HepG2 (cell line): ENCODE measurements around the gene MFNG. TPM values are rescaled to one million over a fixed set of nuclear protein-coding genes. Genes with fewer than 3 reads are reported as not detected.
A peak's percentile ranks its signal among the peaks of the same experiment; 100 is the strongest.

Source experiments
- FOXK1 ChIP-seq: sonication (generic); formaldehyde crosslinking; IDR thresholded peaks from 2 replicates; pipeline ENCODE4 v1.4.0; 2020; ENCODE audit warnings: low read depth, missing genetic modification reagents, borderline replicate concordance
- HNF4G ChIP-seq, 2 experiments: sonication (generic) in 1 of 2; formaldehyde crosslinking in 1 of 2; IDR thresholded peaks; 2 replicates each; pipeline versions ENCODE4 v1.4.0 to v1.6.1; 2011 to 2020; ENCODE audit warnings: borderline replicate concordance in 2 of 2, low read depth in 2 of 2, mild to moderate bottlenecking in 2 of 2, low read length in 1 of 2, missing genetic modification reagents in 1 of 2, moderate library complexity in 1 of 2
- JUNB ChIP-seq: sonication (generic); formaldehyde crosslinking; IDR thresholded peaks from 2 replicates; pipeline ENCODE4 v1.8.0; 2022; ENCODE audit warnings: missing genetic modification reagents, mild to moderate bottlenecking, borderline replicate concordance
- PHF5A ChIP-seq: IDR thresholded peaks from one replicate; pipeline ENCODE4 v1.6.1; 2018; ENCODE audit warnings: low read depth, missing genetic modification reagents; ENCODE audit not compliant: unreplicated experiment
- PRMT3 ChIP-seq: sonication (generic); formaldehyde crosslinking; IDR thresholded peaks from 2 replicates; pipeline ENCODE4 v1.8.1; 2022; ENCODE audit warnings: low read depth, mild to moderate bottlenecking, moderate library complexity, missing genetic modification reagents, borderline replicate concordance
- RBFOX2 ChIP-seq: fragments of 200-400 bp; formaldehyde crosslinking; IDR thresholded peaks from 2 replicates; pipeline ENCODE4 v1.6.1; 2017; ENCODE audit warnings: low read depth, mild to moderate bottlenecking, low read length
- RELA ChIP-seq: sonication (generic); formaldehyde crosslinking; IDR thresholded peaks from 2 replicates; pipeline ENCODE4 v1.4.0; 2020; ENCODE audit warnings: missing genetic modification reagents
- RFXAP ChIP-seq: sonication (generic); formaldehyde crosslinking; IDR thresholded peaks from 2 replicates; pipeline ENCODE4 v1.4.0; 2020; ENCODE audit warnings: missing genetic modification reagents, borderline replicate concordance
- TAF1 ChIP-seq: sonication (generic); formaldehyde crosslinking; IDR thresholded peaks from 2 replicates; pipeline ENCODE4 v1.4.0; 2020; ENCODE audit warnings: missing genetic modification reagents
- WIZ ChIP-seq: sonication (generic); formaldehyde crosslinking; IDR thresholded peaks from 2 replicates; pipeline ENCODE4 v1.5.1; 2020; ENCODE audit warnings: mild to moderate bottlenecking, missing genetic modification reagents
- ZKSCAN1 ChIP-seq: fragments of 150-350 bp; IDR thresholded peaks from 2 replicates; pipeline ENCODE4 v1.6.1; 2014; ENCODE audit warnings: low read length
- ZSCAN25 ChIP-seq: sonication (generic); formaldehyde crosslinking; IDR thresholded peaks from 2 replicates; pipeline ENCODE4 v1.8.0; 2022; ENCODE audit warnings: mild to moderate bottlenecking, missing genetic modification reagents
- polyA plus RNA-seq, 8 experiments: library from polyadenylated mRNA; depleted of rRNA in 3 of 8; stranded (reverse) in 7 of 8; unstranded in 1 of 8; fragments of >200 nt; fragmentation: Illumina TruSeq in 4 of 8; extraction: Trizol in 4 of 8; gene quantifications; 2 replicates each; pipeline versions ENCODE4 v1.2.1 to v1.2.3, GENCODE V29; 2011 to 2016; ENCODE audit warnings: low read depth in 4 of 8, missing spikeins in 1 of 8, mixed read lengths in 1 of 8; ENCODE audit not compliant: insufficient read depth in 1 of 8
- total RNA-seq, 5 experiments: library from RNA; depleted of rRNA; stranded (reverse); fragments of >200 nt; fragmentation: Illumina TruSeq; extraction: Trizol; gene quantifications; 2 replicates each; pipeline ENCODE4 v1.2.3, GENCODE V29; 2016; ENCODE audit warnings: low read depth in 1 of 5
- TF ChIP-seq, protein P1 (sequence below): sonication (generic); formaldehyde crosslinking; IDR thresholded peaks from 2 replicates; pipeline ENCODE4 v1.8.1; 2023; ENCODE audit warnings: mild to moderate bottlenecking, missing genetic modification reagents, borderline replicate concordance
- TF ChIP-seq, protein P2 (sequence below): sonication (generic); formaldehyde crosslinking; IDR thresholded peaks from 2 replicates; pipeline ENCODE4 v1.5.0; 2020; ENCODE audit warnings: mild to moderate bottlenecking, missing genetic modification reagents, moderate library complexity
- TF ChIP-seq, protein P3 (sequence below): sonication (generic); formaldehyde crosslinking; IDR thresholded peaks from 2 replicates; pipeline ENCODE4 v1.5.0; 2020; ENCODE audit warnings: mild to moderate bottlenecking, missing genetic modification reagents, borderline replicate concordance
- TF ChIP-seq, protein P4 (sequence below): sonication (generic); formaldehyde crosslinking; IDR thresholded peaks from 2 replicates; pipeline ENCODE4 v1.5.0; 2020; ENCODE audit warnings: mild to moderate bottlenecking, missing genetic modification reagents
- TF ChIP-seq, protein P5 (sequence below): sonication (generic); formaldehyde crosslinking; IDR thresholded peaks from 2 replicates; pipeline ENCODE4 v1.8.0; 2022; ENCODE audit warnings: mild to moderate bottlenecking, missing genetic modification reagents, borderline replicate concordance
- TF ChIP-seq, protein P6 (sequence below): sonication (generic); formaldehyde crosslinking; IDR thresholded peaks from 2 replicates; pipeline ENCODE4 v1.4.0; 2020; ENCODE audit warnings: missing genetic modification reagents

The MFNG gene
- total and polyA plus RNA-seq, 2 of the 13 experiments (the other 11 are each of a cell fraction or from before 2014, with no cell fraction given) = 1.0 to 11.7 TPM

DNA sequence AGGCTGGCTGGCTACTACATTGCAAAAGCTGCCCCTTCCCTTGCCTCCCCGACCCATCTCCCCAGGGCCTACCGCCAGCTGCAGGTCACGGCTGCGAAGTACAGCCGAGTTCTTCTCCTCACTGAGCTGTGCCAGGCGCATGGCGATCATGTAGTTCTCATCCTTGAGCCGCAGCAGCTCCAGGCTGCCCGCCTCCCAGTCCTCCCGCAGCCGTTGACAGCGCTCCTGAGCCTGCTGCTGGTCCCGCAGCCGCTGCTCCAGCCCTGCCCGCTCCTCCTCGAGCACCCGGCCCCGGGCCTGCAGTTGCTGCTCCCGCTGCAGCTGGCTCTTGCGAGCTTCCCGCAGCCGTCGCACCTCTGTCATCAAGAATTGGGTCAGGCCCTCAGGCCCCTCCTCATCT is 29.7 kb upstream of the MFNG start (continued):
- TF ChIP-seq ZKSCAN1 (no peak), JUNB (CRISPR knock-in tag) (no peak), PRMT3 (CRISPR knock-in tag) (no peak), RBFOX2 (peak; percentile 55), HNF4G (IDR thresholded peaks at IDR 0.05; ENCODE audit: borderline replicate concordance, low read depth, low read length) (no peak), HNF4G (CRISPR knock-in tag; IDR thresholded peaks at IDR 0.05; ENCODE audit: borderline replicate concordance, low read depth) (no peak), RELA (CRISPR knock-in tag) (no peak), WIZ (CRISPR knock-in tag) (no peak), ZSCAN25 (CRISPR knock-in tag) (0 out of 2 replicates have a peak, but pooled peaks have one; percentile 19), TAF1 (CRISPR knock-in tag) (no peak), FOXK1 (no peak), RFXAP (no peak), PHF5A (CRISPR knock-in tag) (no peak)
- TF ChIP-seq, protein P1, sequence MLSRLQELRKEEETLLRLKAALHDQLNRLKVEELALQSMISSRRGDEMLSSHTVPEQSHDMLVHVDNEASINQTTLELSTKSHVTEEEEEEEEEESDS (CRISPR knock-in tag) = no peak
- TF ChIP-seq, protein P2, sequence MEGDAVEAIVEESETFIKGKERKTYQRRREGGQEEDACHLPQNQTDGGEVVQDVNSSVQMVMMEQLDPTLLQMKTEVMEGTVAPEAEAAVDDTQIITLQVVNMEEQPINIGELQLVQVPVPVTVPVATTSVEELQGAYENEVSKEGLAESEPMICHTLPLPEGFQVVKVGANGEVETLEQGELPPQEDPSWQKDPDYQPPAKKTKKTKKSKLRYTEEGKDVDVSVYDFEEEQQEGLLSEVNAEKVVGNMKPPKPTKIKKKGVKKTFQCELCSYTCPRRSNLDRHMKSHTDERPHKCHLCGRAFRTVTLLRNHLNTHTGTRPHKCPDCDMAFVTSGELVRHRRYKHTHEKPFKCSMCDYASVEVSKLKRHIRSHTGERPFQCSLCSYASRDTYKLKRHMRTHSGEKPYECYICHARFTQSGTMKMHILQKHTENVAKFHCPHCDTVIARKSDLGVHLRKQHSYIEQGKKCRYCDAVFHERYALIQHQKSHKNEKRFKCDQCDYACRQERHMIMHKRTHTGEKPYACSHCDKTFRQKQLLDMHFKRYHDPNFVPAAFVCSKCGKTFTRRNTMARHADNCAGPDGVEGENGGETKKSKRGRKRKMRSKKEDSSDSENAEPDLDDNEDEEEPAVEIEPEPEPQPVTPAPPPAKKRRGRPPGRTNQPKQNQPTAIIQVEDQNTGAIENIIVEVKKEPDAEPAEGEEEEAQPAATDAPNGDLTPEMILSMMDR (CRISPR knock-in tag) = no peak
- TF ChIP-seq, protein P3, sequence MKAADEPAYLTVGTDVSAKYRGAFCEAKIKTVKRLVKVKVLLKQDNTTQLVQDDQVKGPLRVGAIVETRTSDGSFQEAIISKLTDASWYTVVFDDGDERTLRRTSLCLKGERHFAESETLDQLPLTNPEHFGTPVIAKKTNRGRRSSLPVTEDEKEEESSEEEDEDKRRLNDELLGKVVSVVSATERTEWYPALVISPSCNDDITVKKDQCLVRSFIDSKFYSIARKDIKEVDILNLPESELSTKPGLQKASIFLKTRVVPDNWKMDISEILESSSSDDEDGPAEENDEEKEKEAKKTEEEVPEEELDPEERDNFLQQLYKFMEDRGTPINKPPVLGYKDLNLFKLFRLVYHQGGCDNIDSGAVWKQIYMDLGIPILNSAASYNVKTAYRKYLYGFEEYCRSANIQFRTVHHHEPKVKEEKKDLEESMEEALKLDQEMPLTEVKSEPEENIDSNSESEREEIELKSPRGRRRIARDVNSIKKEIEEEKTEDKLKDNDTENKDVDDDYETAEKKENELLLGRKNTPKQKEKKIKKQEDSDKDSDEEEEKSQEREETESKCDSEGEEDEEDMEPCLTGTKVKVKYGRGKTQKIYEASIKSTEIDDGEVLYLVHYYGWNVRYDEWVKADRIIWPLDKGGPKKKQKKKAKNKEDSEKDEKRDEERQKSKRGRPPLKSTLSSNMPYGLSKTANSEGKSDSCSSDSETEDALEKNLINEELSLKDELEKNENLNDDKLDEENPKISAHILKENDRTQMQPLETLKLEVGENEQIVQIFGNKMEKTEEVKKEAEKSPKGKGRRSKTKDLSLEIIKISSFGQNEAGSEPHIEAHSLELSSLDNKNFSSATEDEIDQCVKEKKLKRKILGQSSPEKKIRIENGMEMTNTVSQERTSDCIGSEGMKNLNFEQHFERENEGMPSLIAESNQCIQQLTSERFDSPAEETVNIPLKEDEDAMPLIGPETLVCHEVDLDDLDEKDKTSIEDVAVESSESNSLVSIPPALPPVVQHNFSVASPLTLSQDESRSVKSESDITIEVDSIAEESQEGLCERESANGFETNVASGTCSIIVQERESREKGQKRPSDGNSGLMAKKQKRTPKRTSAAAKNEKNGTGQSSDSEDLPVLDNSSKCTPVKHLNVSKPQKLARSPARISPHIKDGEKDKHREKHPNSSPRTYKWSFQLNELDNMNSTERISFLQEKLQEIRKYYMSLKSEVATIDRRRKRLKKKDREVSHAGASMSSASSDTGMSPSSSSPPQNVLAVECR (CRISPR knock-in tag) = 0 out of 2 replicates have a peak, but pooled peaks have one; percentile 34
- TF ChIP-seq, protein P4, sequence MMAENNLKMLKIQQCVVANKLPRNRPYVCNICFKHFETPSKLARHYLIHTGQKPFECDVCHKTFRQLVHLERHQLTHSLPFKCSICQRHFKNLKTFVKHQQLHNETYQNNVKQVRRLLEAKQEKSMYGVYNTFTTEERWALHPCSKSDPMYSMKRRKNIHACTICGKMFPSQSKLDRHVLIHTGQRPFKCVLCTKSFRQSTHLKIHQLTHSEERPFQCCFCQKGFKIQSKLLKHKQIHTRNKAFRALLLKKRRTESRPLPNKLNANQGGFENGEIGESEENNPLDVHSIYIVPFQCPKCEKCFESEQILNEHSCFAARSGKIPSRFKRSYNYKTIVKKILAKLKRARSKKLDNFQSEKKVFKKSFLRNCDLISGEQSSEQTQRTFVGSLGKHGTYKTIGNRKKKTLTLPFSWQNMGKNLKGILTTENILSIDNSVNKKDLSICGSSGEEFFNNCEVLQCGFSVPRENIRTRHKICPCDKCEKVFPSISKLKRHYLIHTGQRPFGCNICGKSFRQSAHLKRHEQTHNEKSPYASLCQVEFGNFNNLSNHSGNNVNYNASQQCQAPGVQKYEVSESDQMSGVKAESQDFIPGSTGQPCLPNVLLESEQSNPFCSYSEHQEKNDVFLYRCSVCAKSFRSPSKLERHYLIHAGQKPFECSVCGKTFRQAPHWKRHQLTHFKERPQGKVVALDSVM = no peak
- TF ChIP-seq, protein P5, sequence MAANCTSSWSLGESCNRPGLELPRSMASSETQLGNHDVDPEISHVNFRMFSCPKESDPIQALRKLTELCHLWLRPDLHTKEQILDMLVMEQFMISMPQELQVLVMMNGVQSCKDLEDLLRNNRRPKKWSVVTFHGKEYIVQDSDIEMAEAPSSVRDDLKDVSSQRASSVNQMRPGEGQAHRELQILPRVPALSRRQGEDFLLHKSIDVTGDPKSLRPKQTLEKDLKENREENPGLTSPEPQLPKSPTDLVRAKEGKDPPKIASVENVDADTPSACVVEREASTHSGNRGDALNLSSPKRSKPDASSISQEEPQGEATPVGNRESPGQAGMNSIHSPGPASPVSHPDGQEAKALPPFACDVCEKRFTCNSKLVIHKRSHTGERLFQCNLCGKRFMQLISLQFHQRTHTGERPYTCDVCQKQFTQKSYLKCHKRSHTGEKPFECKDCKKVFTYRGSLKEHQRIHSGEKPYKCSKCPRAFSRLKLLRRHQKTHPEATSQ (CRISPR knock-in tag) = no peak
- TF ChIP-seq, protein P6, sequence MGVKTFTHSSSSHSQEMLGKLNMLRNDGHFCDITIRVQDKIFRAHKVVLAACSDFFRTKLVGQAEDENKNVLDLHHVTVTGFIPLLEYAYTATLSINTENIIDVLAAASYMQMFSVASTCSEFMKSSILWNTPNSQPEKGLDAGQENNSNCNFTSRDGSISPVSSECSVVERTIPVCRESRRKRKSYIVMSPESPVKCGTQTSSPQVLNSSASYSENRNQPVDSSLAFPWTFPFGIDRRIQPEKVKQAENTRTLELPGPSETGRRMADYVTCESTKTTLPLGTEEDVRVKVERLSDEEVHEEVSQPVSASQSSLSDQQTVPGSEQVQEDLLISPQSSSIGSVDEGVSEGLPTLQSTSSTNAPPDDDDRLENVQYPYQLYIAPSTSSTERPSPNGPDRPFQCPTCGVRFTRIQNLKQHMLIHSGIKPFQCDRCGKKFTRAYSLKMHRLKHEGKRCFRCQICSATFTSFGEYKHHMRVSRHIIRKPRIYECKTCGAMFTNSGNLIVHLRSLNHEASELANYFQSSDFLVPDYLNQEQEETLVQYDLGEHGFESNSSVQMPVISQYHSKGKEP (CRISPR knock-in tag) = no peak
